ENCODE results near the gene ORM2. TPM values are rescaled to one million over a fixed set of nuclear protein-coding genes. Genes with fewer than 3 reads are reported as not detected.

ORM2 gene
- total RNA-seq, 2 donors from 2014 or later = not detected

DNA sequence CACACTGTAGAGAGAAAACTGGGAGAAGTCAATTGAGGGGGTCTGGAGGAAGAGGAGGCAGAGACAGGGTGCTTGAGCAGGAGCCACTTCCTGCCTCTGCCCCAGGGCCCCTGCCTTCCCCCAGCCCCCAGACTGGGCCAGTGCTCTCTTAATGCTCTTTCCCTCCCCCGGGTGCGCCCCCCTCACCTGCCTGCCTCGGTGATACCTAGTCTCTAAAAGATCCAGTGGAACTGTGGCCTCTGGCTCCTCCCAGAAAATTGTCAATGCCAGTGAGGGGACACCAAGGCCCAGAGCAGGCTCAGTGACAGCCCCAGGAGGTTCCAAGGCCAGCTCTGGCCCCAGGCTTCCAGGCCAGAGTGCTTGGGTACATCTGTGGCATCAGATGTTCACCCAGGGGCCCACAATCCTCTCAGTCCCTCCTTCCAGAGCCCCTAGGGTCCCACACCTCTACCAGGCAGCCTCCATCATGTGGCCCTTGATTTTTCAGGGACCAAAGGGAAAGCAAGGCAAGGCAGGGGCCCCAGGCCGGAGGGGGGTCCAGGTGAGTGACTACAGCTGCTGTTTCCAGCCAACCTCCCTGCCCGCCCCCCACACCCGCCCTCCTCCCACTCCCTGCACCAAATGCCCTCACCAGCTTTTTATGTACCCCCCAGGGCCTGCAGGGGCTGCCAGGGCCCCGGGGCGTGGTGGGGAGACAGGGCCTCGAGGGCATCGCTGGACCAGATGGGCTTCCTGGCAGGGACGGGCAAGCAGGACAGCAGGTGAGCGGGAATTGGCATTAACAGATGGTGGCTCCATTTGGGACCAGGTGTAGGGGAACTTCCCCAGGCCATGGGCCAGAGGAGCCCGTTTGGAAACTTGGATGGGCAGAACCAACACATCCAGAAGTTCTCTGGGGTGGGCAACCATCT is 39.8 kb upstream of the ORM2 start:
- DNase-seq (peak in 1 of 2 donors; percentile 13), ATAC-seq (no peak)
- intact Hi-C loops (cut with DNase I, micrococcal nuclease) = loop anchor here (5.0 to 10.0 kb wide), 2 partner anchors 135 to 183 kb away; partner anchors contain the start of gene COL27A1 (in 1 of the 2)

DNA sequence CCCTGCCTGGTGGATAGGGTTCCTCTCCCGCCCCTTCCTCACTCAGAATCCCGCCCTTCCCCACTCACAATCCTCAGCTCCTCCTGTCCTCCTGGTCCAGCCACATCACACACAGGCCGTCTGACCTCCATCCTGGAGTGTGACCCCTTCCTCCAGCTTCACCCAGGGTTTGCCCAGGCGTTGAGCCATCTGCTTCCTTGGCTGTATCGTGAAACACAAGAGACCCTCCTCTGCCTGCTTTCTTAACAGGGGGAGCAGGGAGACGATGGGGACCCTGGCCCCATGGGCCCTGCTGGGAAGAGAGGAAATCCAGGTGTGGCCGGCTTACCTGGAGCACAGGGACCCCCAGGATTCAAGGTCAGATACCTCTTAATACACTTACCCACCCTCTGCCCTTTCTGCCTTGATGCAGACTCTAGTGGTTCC is 39.1 kb upstream of the ORM2 start:
- peak in 1 of 2 donors; percentile 18 for DNase-seq
- ATAC-seq = peak; percentile 16
- intact Hi-C loops (cut with DNase I, micrococcal nuclease) = loop anchor here in 1 of 2 donors (5.0 kb wide), 1 partner anchor 183 kb away; no protein-coding TSS in a partner anchor

DNA sequence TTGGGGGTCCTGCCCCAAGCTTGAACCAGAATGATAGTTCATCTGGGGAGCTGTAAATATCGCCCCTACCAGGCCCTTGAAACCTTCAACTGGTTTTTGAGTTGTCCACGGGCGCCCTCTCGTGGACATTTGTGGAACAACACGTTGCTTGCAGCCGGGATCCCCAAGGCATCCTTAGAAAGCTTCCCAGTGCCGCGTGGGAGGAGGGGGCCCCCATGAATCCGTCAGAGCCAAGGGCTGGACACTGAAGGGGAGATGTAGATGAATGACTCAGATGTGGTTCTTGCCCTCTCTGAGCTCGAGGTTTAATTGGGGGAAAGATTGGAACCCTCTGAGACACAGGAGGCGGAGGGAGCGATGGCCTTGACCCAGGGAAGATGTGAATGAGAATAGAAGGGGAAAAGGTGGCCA is 38.6 kb upstream of the ORM2 start:
- DNase-seq (peak; percentile 41 to 75), ATAC-seq (peak; percentile 47)
- intact Hi-C loops (cut with DNase I, micrococcal nuclease) = loop anchor here in 1 of 2 donors (5.0 kb wide), 1 partner anchor 184 kb away; no protein-coding TSS in a partner anchor

DNA sequence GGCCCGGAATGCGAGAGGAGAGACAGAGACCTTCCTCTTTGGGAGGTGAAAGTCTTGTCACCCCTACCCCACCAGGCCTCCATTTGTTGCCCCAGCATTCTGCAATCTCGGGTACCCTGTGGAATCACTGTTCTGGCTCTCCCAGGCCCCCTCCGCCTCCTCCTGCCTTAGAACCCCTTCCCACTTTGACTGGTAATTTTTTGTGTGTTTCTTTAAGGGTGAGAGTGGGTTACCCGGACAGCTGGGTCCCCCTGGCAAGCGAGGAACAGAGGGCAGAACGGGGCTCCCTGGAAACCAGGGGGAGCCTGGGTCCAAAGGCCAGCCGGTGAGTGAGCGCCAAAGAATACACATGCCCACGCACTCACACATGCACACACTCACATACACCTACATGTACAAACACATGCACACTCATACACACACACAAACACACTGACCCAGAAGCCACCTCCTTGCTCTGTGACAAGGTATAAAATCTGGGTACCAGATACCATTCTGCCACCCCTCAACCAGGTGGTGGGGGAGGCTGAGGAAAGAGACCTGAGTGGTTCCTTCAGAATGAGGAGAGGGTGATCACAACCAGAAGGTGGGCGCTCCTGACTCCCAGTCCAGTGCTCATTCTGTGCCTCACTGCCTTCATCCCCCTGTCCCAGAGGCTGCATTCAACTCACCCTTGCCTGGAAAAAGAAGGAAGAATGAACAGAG is 37.6 kb upstream of the ORM2 start:
- intact Hi-C loops (cut with DNase I, micrococcal nuclease) = loop anchor here in 1 of 2 donors (5.0 kb wide), 1 partner anchor 185 kb away; no protein-coding TSS in a partner anchor
- ATAC-seq = no peak
- peak in 1 of 2 donors; percentile 16 for DNase-seq

DNA sequence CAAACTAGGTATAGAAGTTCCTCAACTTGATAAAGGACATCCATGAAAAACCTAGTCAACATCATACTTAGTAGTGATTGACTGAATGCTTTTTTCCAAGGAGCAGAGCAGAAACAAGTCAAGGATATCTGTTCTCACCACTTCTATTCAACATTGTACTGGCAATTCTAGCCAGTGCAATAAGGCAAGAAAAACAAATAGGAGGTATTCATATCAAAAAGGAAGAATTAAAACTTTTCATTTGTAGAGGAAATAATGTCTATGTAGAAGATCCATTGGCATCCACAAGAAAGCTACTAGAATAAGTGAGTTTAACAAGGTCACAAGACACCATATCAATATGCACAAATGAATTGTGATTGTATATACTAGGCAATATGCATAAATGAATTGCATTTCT is 35.0 kb upstream of the ORM2 start:
- intact Hi-C loops (cut with DNase I, micrococcal nuclease) = loop anchor here in 1 of 2 donors (5.0 kb wide), 1 partner anchor 187 kb away; no protein-coding TSS in a partner anchor
- ATAC-seq = no peak
- DNase-seq = no peak

DNA sequence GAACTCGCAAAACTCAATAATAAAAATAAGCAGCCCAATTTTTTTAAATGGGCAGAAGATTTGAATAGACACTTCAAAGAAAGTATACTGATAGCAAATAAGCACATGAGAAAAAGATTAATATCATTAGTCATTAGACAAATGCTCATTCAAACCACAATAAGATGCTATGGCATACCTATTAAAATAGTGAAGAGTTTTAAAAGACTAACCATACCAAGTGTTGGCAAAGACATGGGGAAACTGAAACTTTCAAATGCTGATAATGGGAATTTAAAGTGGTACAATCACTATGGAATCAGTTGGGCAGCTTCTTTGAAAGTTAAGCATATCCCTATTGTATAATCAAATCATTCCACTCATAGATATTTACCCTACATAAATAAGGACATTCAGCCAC is 33.3 kb upstream of the ORM2 start:
- no peak for ATAC-seq
- intact Hi-C loops (cut with DNase I, micrococcal nuclease) = no loop called here
- no peak for DNase-seq

DNA sequence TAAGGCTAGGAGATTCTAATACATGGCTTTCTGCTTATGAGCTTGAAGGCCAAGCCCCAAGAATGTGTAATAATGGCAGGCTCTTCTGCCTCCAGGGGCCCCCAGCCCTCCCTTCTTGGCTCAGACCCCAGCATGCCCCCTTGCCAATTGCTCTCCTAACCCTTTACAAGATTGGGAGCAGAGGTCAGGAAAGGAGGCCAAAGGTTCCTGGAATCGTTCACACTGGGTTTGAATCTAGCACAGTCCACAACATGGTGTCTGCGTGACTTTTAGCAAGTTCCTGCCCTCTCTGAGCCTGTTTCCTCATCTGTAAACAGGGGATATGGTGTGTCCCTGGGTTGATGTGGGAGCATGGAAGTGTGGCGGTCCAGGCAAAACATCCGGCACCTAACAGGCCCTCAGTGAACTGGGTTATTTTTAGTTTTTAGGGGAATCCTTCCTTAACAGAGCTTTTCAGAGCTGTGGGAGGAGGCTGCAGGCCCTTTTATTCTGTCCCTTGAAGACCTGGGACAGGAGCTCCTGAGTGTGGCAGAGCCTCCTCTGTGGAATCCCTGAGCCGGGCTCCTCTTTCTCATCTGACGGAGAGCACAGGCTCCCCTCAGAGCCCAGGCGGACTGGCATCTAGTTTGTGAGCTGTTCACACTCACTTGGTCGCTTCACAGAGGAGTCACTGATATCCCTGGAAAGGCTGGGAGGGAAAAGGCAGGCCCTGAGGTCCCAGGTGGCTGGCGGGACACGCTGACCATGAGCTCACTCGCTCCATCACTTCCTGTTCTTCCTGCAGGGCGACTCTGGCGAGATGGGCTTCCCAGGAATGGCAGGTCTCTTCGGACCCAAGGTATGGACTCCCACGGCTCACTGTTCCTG is 30.1 kb upstream of the ORM2 start:
- intact Hi-C loops (cut with DNase I, micrococcal nuclease) = no loop called here
- ATAC-seq (no peak), DNase-seq (peak in 1 of 2 donors; percentile 7)

DNA sequence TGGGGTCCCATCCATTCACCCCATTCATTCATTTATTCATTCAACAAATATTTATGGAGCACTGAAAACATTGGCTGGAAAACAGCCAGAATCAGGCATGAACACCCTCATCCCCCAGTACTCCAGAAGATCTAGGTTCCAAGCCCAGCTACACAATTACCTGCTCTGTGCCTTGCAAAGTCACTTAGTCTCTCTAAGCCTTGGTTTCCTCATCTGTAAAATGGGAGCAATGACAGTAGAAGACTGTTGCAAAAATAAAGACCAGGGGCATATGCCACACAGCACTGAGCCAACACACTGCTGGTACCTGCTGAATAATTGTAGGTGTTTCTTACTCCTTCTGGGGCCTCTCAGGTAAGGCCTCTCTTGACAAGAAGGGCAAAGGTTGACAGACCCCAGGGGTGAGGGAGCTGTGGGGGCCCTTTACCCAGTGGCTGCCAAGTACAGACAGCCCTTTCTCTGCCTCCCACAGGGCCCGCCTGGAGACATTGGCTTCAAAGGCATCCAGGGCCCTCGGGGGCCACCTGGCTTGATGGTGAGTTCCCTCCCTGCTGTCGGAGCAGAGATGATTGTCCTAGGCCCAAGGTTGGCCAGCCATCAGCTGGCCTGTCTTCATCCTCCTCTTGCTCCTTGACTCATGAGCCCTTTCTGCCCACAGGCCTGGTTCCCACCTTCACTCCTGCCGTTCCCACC is 29.4 kb upstream of the ORM2 start:
- intact Hi-C loops (cut with DNase I, micrococcal nuclease) = no loop called here
- DNase-seq (peak in 1 of 2 donors; percentile 7), ATAC-seq (no peak)

DNA sequence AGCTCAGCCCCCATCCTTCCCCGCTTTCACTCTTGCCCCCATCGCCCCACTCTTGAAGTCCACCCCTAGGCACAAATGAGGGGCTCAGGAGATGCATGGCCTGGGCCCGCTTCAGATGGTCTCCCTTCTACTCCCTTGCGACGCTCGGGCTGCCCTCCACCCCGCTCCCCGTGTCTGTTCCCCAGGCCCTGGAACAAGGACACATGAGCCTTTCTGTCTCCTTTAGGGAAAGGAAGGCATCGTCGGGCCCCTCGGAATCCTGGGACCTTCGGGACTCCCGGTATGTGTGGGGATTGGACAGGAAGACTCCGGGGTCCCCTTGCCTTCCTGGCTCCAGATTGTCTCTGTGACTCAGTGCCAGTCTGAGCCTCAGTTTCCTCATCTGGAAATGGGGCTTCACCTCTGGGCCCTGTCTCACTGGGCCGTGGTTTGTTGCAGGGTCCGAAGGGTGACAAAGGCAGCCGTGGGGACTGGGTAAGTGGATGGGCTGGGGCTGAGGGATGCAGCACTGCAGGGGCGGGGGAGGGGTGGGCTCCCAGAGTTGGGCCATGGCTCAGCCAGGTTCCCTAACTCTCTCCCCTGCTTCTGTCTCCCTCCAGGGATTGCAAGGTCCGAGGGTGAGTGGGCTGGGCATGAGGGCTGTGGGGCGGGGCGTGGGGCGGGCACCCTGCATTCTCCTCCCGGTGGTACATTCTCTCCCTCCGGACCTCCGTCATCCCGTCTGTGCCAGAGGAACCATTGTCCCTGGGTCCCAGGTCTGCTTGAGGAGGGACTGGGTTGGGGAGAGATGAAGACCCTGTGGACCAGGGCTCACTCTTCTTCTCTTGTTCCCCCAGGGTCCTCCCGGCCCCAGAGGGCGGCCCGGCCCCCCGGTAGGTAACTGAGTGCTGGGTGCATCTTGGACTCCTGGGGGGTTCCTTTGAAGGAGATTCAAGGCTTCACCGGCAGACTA is 28.5 kb upstream of the ORM2 start:
- intact Hi-C loops (cut with DNase I, micrococcal nuclease) = no loop called here
- DNase-seq (peak in 1 of 2 donors; percentile 19), ATAC-seq (no peak)

DNA sequence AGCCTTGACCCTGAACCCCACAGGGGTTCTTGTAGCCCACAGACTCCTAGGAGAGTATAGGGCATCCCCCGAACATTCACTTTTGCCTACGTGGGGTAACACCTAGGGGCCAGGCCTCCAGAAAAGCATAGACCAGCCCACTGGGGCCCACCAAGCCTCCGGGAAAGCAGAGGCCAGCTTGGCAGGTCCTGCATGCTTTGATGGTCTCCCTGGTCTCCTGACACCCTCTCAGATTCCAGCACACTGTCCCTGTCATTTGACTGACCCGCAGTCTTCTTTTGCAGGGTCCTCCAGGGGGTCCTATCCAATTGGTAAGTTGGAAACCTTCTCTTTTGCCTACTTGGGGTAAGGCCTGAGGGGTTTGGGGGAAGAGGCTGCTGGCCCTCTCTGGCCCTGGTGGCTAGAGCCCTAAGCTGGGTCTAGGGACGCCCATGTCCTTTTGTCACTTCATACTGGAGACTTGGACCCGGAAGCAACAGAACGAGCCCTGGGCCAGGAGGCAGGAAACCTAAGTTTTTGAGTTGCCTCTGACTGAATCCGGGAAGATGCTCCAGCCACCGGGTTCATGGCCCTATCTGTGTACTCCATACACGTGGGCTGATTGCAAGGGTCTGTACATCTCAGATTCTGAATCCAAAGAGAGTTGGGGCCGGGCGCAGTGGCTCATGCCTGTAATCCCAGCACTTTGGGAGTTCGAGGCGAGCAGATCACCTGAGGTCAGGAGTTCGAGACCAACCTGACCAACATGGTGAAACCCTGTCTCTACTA is 27.7 kb upstream of the ORM2 start:
- ATAC-seq = no peak
- DNase-seq = peak in 1 of 2 donors; percentile 11
- intact Hi-C loops (cut with DNase I, micrococcal nuclease) = no loop called here

DNA sequence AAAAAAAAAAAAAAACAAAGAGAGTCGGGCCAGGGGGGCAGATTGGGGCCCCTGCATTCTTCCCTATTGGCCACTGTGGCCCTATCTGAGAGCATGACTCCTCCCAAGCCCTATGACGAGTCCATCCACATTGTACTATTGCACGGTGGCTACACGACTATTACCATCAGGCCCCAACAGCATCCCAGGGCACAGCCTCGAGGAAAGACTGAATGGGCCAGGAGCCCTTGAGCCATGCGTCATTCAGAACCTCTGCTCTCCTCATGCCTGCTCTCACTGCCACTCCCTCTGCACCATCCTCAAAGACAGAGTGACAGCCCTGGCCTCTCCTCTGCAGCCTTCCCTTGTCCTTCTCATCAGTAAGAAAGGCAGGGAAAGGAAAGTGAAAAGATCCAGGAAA is 26.9 kb upstream of the ORM2 start:
- intact Hi-C loops (cut with DNase I, micrococcal nuclease) = no loop called here
- no peak for ATAC-seq
- DNase-seq = peak in 1 of 2 donors; percentile 7

DNA sequence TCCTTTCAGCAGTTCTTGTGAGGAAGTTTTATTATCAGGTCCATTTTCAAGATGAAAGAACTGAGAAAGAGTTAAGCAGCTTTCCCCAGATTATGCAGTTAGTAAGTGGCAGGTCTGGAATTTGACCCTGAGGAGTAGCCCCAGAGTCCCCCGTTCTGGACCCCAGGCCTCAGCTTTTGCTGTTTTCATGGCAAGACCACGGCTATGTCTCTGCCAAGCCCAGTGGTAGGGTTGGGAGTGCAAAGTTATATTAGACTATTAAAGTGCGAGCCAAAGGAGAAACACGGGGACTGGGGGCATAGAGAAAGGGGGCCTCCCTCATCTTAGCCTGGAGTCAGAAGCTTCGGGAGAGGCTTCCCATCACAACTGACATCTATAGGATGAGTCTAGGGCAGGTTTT is 26.1 kb upstream of the ORM2 start:
- DNase-seq = peak in 1 of 2 donors; percentile 8
- intact Hi-C loops (cut with DNase I, micrococcal nuclease) = no loop called here
- no peak for ATAC-seq

DNA sequence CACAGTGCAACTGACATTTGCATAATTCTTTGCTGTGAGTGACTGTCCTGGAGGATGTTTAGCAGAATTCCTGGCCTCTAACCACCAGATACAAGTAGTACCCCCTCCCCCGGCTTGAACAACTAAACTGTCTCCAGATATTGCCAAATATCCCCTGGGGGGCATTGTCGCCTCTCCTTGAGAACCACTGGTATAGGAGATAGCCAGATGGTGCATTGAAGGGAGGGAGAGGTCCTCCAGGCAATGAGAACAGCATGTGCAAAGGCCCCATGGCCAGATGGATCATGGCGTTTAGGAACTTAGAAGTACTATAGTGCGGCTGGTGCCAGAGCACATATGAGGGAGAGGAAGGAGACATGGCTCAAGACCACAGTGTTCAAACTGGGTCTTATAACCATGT is 25.7 kb upstream of the ORM2 start:
- intact Hi-C loops (cut with DNase I, micrococcal nuclease) = no loop called here

DNA sequence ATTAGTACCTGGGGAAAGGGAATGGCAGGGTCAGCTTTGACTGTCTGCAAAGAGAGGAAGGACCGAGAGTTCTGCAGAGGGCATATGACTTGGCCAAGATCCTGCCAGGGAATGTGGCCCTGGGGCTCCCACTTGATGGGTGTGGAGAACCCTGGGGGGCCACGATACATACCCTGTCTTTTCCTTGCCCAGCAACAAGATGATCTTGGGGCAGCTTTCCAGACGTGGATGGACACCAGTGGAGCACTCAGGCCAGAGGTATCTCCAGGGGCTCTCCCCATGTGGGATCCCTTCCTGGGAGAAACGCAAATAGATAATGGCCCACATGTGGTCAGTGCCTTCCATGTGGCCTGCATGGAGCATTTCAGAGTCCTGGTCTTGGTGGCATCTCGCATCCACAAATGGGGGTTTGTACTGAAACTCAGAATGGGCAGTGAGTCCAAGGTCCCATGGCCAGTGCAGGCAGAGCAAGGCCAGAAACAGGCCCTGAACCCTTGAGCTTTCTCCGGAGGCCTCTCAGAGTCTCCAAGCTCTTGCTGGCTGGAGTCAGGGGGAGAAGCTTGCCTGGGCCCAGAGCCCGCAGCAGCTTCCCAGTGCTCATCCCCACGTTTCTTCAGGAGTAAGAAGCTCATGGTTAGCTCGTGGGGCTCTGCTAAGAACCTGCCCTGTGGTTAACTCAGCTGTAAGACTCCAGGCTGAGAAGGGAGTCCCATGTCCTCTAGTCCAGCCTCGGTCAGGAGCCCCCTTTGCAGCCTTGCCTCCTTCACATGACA is 25.1 kb upstream of the ORM2 start:
- DNase-seq = peak in 1 of 2 donors; percentile 15
- intact Hi-C loops (cut with DNase I, micrococcal nuclease) = no loop called here
- ATAC-seq = no peak

More for the DNA sequence above, 25.7 kb upstream of the ORM2 start:
- ATAC-seq (no peak), DNase-seq (peak in 1 of 2 donors; percentile 8)

DNA sequence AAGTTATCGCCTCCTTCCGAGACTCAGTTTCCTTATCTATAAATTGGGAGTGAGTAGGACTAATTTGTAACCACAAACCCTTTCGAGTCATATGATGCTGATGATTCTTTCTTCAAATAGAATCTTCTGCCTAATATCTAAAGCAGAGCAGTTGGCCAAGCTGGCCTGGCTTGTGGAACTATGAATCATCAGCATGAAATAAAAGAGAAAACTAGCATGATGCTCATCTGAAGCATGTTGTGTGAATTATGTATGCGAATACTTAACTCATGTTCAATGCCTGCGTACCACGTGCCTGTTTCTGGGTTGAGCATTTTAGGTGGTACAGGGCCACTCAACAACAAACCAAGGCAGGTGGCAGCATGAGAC is 21.8 kb upstream of the ORM2 start:
- DNase-seq = no peak
- intact Hi-C loops (cut with DNase I, micrococcal nuclease) = no loop called here
- no peak for ATAC-seq
